Activated gamma-delta T cell (primary cell): Measurements from ENCODE around the gene RNU4-1.
A peak's percentile ranks its signal among the peaks of the same experiment; 100 is the strongest.

Source experiments
- DNase-seq: peaks from one replicate; lab custom pipeline; 2025; lab: John Stamatoyannopoulos, UW

RNU4-1 gene

GRCh38 chr12:120290609-120291305 is 2.3 kb downstream of the RNU4-1 start:
- no peak for DNase-seq

- DNase-seq: no peak
These were observed 5.5 kb downstream of the RNU4-1 start for GRCh38 chr12:120287491-120287890.

- no peak for DNase-seq
These were observed 6.1 kb downstream of the RNU4-1 start for GRCh38 chr12:120286768-120287490.

- DNase-seq: no peak
These were observed 8.7 kb downstream of the RNU4-1 start for GRCh38 chr12:120284381-120284780.

GRCh38 chr12:120283318-120283717 is 9.7 kb downstream of the RNU4-1 start:
- no peak for DNase-seq

- DNase-seq: peak; percentile 12
These were observed 14.6 kb downstream of the RNU4-1 start for GRCh38 chr12:120278137-120279069.

- no peak for DNase-seq
These were observed 16.3 kb downstream of the RNU4-1 start for GRCh38 chr12:120276734-120277133.

GRCh38 chr12:120267736-120268135 is 25.3 kb downstream of the RNU4-1 start:
- no peak for DNase-seq

GRCh38 chr12:120266180-120266870 is 26.7 kb downstream of the RNU4-1 start:
- DNase-seq: no peak

- peak; percentile 94 for DNase-seq
These were observed 27.4 kb downstream of the RNU4-1 start, which contains the start of gene PXN for GRCh38 chr12:120265473-120266179. PXN (minus strand) TSS chr12:120265730; CDS start chr12:120265629, 101 bp downstream.

- DNase-seq: no peak
These were observed 28.0 kb downstream of the RNU4-1 start for GRCh38 chr12:120264904-120265472.

GRCh38 chr12:120264086-120264903 is 28.7 kb downstream of the RNU4-1 start:
- no peak for DNase-seq

GRCh38 chr12:120263748-120264085 is 29.3 kb downstream of the RNU4-1 start:
- DNase-seq: no peak

GRCh38 chr12:120262852-120263747 is 29.9 kb downstream of the RNU4-1 start:
- no peak for DNase-seq

- no peak for DNase-seq
These were observed 30.8 kb downstream of the RNU4-1 start for GRCh38 chr12:120261951-120262851.

- DNase-seq: no peak
These were observed 32.4 kb downstream of the RNU4-1 start for GRCh38 chr12:120260607-120261006.

GRCh38 chr12:120259418-120260202 is 33.4 kb downstream of the RNU4-1 start:
- no peak for DNase-seq
